HL-60 (cell line): ENCODE results near the gene PCDH15.

Source experiments
- DNase-seq, 2 experiments: peaks; one replicate each; pipeline ENCODE4 v3.0.0-alpha.2; 2010 to 2020; ENCODE audit warnings: low read depth in 1 of 2, low spot score in 1 of 2
- H3K27ac ChIP-seq: fragments of 250-450 bp; sonication (Bioruptor Pico); replicated peaks from 2 replicates; pipeline ENCODE4 v1.5.1; 2020; ENCODE audit warnings: mild to moderate bottlenecking, moderate library complexity
- H3K27me3 ChIP-seq: fragments of 250-450 bp; sonication (Bioruptor Pico); 2 replicates; pipeline ENCODE4 v1.5.1; 2021; ENCODE audit warnings: mild to moderate bottlenecking, moderate library complexity; ENCODE audit not compliant: insufficient read depth, poor library complexity, severe bottlenecking
- H3K4me3 ChIP-seq: replicated peaks from 2 replicates; pipeline ENCODE4 v1.5.1; 2011; ENCODE audit warnings: mild to moderate bottlenecking, control low read depth, low read length; ENCODE audit not compliant: insufficient read depth
- GABPA ChIP-seq: IDR thresholded peaks from 2 replicates; pipeline ENCODE4 v1.6.1; 2012; ENCODE audit warnings: low read depth
- POLR2AphosphoS5 ChIP-seq: IDR thresholded peaks from 2 replicates; pipeline ENCODE4 v1.6.1; 2012; ENCODE audit warnings: low read depth
- SPI1 ChIP-seq: IDR thresholded peaks from 2 replicates; pipeline ENCODE4 v1.6.1; 2012; ENCODE audit warnings: low read depth, mild to moderate bottlenecking, borderline replicate concordance
- TF ChIP-seq, protein P1 (sequence below): IDR thresholded peaks from one replicate; pipeline ENCODE4 v1.5.1; 2011; ENCODE audit warnings: low read length, control low read depth, inconsistent platforms; ENCODE audit not compliant: insufficient read depth
- TF ChIP-seq, protein P2 (sequence below): IDR thresholded peaks from 2 replicates; pipeline ENCODE4 v1.6.1; 2012; ENCODE audit warnings: low read depth; ENCODE audit not compliant: insufficient replicate concordance

Gene PCDH15

DNA sequence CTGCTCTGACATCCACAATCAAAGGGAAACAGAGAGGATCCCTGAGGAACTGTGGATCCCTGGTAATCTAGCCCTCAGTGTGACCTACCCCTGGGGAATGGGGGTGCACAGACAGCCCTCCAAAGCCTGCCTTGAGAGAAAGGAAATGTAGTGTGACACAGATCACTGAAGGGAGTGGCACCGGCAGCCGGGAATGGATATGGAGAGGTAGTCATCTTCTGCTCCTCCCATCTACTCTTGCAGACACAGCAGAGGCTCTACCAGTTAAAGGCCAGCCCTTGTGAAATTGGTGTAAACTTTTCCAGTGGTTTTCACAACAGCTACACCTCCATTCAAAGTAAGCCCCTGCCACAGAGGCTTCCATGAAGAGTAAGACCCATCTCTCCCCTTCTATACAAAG is 144.4 kb downstream of the PCDH15 start:
- TF ChIP-seq GABPA (no peak), POLR2AphosphoS5 (no peak), SPI1 (no peak)
- TF ChIP-seq, protein P1, sequence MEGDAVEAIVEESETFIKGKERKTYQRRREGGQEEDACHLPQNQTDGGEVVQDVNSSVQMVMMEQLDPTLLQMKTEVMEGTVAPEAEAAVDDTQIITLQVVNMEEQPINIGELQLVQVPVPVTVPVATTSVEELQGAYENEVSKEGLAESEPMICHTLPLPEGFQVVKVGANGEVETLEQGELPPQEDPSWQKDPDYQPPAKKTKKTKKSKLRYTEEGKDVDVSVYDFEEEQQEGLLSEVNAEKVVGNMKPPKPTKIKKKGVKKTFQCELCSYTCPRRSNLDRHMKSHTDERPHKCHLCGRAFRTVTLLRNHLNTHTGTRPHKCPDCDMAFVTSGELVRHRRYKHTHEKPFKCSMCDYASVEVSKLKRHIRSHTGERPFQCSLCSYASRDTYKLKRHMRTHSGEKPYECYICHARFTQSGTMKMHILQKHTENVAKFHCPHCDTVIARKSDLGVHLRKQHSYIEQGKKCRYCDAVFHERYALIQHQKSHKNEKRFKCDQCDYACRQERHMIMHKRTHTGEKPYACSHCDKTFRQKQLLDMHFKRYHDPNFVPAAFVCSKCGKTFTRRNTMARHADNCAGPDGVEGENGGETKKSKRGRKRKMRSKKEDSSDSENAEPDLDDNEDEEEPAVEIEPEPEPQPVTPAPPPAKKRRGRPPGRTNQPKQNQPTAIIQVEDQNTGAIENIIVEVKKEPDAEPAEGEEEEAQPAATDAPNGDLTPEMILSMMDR, result no peak
- TF ChIP-seq, protein P2, sequence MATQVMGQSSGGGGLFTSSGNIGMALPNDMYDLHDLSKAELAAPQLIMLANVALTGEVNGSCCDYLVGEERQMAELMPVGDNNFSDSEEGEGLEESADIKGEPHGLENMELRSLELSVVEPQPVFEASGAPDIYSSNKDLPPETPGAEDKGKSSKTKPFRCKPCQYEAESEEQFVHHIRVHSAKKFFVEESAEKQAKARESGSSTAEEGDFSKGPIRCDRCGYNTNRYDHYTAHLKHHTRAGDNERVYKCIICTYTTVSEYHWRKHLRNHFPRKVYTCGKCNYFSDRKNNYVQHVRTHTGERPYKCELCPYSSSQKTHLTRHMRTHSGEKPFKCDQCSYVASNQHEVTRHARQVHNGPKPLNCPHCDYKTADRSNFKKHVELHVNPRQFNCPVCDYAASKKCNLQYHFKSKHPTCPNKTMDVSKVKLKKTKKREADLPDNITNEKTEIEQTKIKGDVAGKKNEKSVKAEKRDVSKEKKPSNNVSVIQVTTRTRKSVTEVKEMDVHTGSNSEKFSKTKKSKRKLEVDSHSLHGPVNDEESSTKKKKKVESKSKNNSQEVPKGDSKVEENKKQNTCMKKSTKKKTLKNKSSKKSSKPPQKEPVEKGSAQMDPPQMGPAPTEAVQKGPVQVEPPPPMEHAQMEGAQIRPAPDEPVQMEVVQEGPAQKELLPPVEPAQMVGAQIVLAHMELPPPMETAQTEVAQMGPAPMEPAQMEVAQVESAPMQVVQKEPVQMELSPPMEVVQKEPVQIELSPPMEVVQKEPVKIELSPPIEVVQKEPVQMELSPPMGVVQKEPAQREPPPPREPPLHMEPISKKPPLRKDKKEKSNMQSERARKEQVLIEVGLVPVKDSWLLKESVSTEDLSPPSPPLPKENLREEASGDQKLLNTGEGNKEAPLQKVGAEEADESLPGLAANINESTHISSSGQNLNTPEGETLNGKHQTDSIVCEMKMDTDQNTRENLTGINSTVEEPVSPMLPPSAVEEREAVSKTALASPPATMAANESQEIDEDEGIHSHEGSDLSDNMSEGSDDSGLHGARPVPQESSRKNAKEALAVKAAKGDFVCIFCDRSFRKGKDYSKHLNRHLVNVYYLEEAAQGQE, result no peak
- DNase-seq, result no peak
- Histone ChIP-seq H3K27ac (no peak overlapping the region), H3K27me3 (no peaks in the 10 kb centered on the region), H3K4me3 (no peak overlapping the region)

DNA sequence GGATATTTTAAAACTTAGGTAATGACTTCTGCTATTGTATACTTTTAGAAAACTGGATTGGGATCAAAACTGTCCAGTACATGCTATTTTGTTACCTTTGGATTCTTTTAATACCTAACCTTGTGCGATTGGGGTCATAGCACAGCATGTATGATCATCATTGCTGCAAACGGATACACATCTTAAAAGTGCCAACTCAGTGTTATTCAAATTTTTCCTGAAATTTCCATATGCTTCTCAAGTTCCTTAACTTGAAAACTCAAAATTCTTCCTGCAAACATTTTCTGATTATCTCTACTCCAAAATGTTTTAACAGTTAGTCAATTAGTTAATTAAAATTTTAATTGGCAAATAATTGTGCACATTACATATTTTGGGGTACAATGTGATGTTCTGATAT is 147.5 kb downstream of the PCDH15 start:
- no peak overlapping the region for H3K27ac ChIP-seq
- H3K4me3 ChIP-seq, result no peak overlapping the region
- DNase-seq, result no peak
- H3K27me3 ChIP-seq, result no peaks in the 10 kb centered on the region
- TF ChIP-seq, protein P2, result no peak
- TF ChIP-seq, protein P1, result no peak
- TF ChIP-seq GABPA, result no peak
- TF ChIP-seq SPI1, result no peak
- no peak for TF ChIP-seq POLR2AphosphoS5

DNA sequence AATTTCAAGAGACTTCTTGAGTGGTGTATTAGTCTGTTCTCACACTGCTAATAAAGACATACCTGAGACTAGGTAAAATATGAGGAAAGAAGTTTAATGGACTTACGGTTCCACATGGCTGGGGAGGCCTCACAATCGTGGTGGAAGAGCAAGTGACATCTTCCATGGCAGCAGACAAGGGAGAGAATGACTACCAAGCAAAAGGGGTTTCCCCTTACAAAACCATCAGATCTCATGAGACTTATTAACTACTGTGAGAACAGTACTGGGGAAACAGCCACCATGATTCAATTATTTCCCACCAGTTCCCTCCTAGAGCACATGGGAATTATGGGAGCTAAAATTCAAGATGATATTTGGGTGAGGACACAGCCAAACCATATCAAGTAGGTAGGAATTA is 150.5 kb downstream of the PCDH15 start:
- Histone ChIP-seq H3K27me3 (no peaks in the 10 kb centered on the region), H3K4me3 (no peak overlapping the region), H3K27ac (no peak overlapping the region)
- no peak for DNase-seq
- TF ChIP-seq, protein P2, result no peak
- TF ChIP-seq, protein P1, result no peak
- TF ChIP-seq GABPA (no peak), POLR2AphosphoS5 (no peak), SPI1 (no peak)
